Stomach smooth muscle (tissue), 2 donors: Measurements from ENCODE around the gene ARHGAP1.

ENCODE experiments used
- H3K27ac ChIP-seq: one replicate; pipeline ENCODE4 v1.7.0; 2013; ENCODE audit warnings: mild to moderate bottlenecking, low read length, inconsistent platforms
- H3K27me3 ChIP-seq, 2 donors: one replicate each; pipeline ENCODE4 v1.7.0; 2013; ENCODE audit warnings: low read length in 2 of 2; ENCODE audit not compliant: insufficient read depth in 2 of 2, control insufficient read depth in 1 of 2
- H3K36me3 ChIP-seq, 2 donors: one replicate each; pipeline ENCODE4 v1.7.0; 2013; ENCODE audit warnings: low read length in 2 of 2; ENCODE audit not compliant: control insufficient read depth in 2 of 2, insufficient read depth in 2 of 2
- H3K4me1 ChIP-seq: one replicate; pipeline ENCODE4 v1.7.0; 2013; ENCODE audit warnings: low read length; ENCODE audit not compliant: control insufficient read depth, insufficient read depth
- H3K4me3 ChIP-seq, 2 donors: one replicate each; pipeline ENCODE4 v1.7.0; 2013; ENCODE audit warnings: low read length in 2 of 2
- H3K9ac ChIP-seq, 2 donors: one replicate each; pipeline ENCODE4 v1.7.0; 2013; ENCODE audit warnings: low read length in 2 of 2, mild to moderate bottlenecking in 1 of 2
- H3K9me3 ChIP-seq, 2 donors: one replicate each; pipeline ENCODE4 v1.7.0; 2013; ENCODE audit warnings: low read length in 2 of 2; ENCODE audit not compliant: control insufficient read depth in 2 of 2
- donor health status: healthy.
- donor health status: Pancreatic carcinoma.

ARHGAP1 gene

GRCh38 chr11:46693597-46694012 lies 6.8 kb downstream of the ARHGAP1 start:
- H3K9ac ChIP-seq = peak overlapping the region in 1 of 2 donors; percentile 21
- H3K36me3 ChIP-seq = peaks cover 28 to 48% of the 10 kb centered on the region in 2 donors
- H3K9me3 ChIP-seq = no peaks in the 10 kb centered on the region
- H3K27me3 ChIP-seq = no peaks in the 10 kb centered on the region
- H3K27ac ChIP-seq = no peak overlapping the region
- H3K4me1 ChIP-seq = peaks cover 29% of the 10 kb centered on the region
- no peak overlapping the region for H3K4me3 ChIP-seq

GRCh38 chr11:46692450-46692849 lies 8.0 kb downstream of the ARHGAP1 start:
- H3K27ac ChIP-seq = no peak overlapping the region
- H3K27me3 ChIP-seq = no peaks in the 10 kb centered on the region
- no peaks in the 10 kb centered on the region for H3K9me3 ChIP-seq
- H3K4me1 ChIP-seq = peaks cover 23% of the 10 kb centered on the region
- H3K36me3 ChIP-seq = peaks cover 35 to 54% of the 10 kb centered on the region in 2 donors
- no peak overlapping the region for H3K4me3 ChIP-seq
- no peak overlapping the region for H3K9ac ChIP-seq

GRCh38 chr11:46690702-46691101 lies 9.7 kb downstream of the ARHGAP1 start:
- H3K36me3 ChIP-seq = peaks cover 42 to 58% of the 10 kb centered on the region in 2 donors
- no peak overlapping the region for H3K4me3 ChIP-seq
- peaks cover 11% of the 10 kb centered on the region for H3K4me1 ChIP-seq
- no peak overlapping the region for H3K27ac ChIP-seq
- H3K27me3 ChIP-seq = no peaks in the 10 kb centered on the region
- no peaks in the 10 kb centered on the region for H3K9me3 ChIP-seq
- H3K9ac ChIP-seq = no peak overlapping the region

GRCh38 chr11:46686886-46687795 lies 13.3 kb downstream of the ARHGAP1 start:
- Histone ChIP-seq H3K4me3 (no peak overlapping the region), H3K27ac (peak overlapping the region; percentile 46)

GRCh38 chr11:46684367-46684766 lies 16.1 kb downstream of the ARHGAP1 start:
- no peak overlapping the region for H3K9ac ChIP-seq
- no peaks in the 10 kb centered on the region for H3K27me3 ChIP-seq
- no peaks in the 10 kb centered on the region for H3K9me3 ChIP-seq
- H3K4me1 ChIP-seq = peaks cover 11% of the 10 kb centered on the region
- H3K36me3 ChIP-seq = peaks cover 33 to 42% of the 10 kb centered on the region in 2 donors
- no peak overlapping the region for H3K4me3 ChIP-seq
- no peak overlapping the region for H3K27ac ChIP-seq

More at GRCh38 chr11:46686886-46687795, 13.3 kb downstream of the ARHGAP1 start:
- Histone ChIP-seq H3K36me3 (peaks cover 18 to 34% of the 10 kb centered on the region in 2 donors), H3K9ac (peak overlapping the region in 1 of 2 donors; percentile 21), H3K4me1 (peaks cover 11% of the 10 kb centered on the region), H3K27me3 (no peaks in the 10 kb centered on the region), H3K9me3 (no peaks in the 10 kb centered on the region)

- Histone ChIP-seq H3K27me3 (no peaks in the 10 kb centered on the region), H3K27ac (no peak overlapping the region), H3K9me3 (no peaks in the 10 kb centered on the region), H3K36me3 (peaks cover 43 to 54% of the 10 kb centered on the region in 2 donors), H3K4me3 (no peak overlapping the region), H3K9ac (no peak overlapping the region), H3K4me1 (peaks cover 10% of the 10 kb centered on the region)
Observed at GRCh38 chr11:46682773-46683752, 17.4 kb downstream of the ARHGAP1 start.

- H3K36me3 ChIP-seq = peaks cover 34 to 47% of the 10 kb centered on the region in 2 donors
Observed at GRCh38 chr11:46681814-46682213, 18.6 kb downstream of the ARHGAP1 start.

GRCh38 chr11:46680815-46681214 lies 19.6 kb downstream of the ARHGAP1 start:
- H3K4me1 ChIP-seq = peaks cover 7% of the 10 kb centered on the region
- H3K36me3 ChIP-seq = peaks cover 31 to 48% of the 10 kb centered on the region in 2 donors
- no peak overlapping the region for H3K27ac ChIP-seq

More at GRCh38 chr11:46681814-46682213, 18.6 kb downstream of the ARHGAP1 start:
- Histone ChIP-seq H3K4me3 (no peak overlapping the region), H3K27me3 (no peaks in the 10 kb centered on the region), H3K9ac (no peak overlapping the region), H3K9me3 (no peaks in the 10 kb centered on the region), H3K27ac (no peak overlapping the region), H3K4me1 (peaks cover 3% of the 10 kb centered on the region)

GRCh38 chr11:46680164-46680760 lies 20.2 kb downstream of the ARHGAP1 start:
- no peak overlapping the region for H3K27ac ChIP-seq
- H3K9me3 ChIP-seq = no peaks in the 10 kb centered on the region
- H3K27me3 ChIP-seq = no peaks in the 10 kb centered on the region
- no peak overlapping the region for H3K9ac ChIP-seq
- H3K36me3 ChIP-seq = peaks cover 31 to 48% of the 10 kb centered on the region in 2 donors
- no peak overlapping the region for H3K4me3 ChIP-seq
- H3K4me1 ChIP-seq = peaks cover 13% of the 10 kb centered on the region

More at GRCh38 chr11:46680815-46681214, 19.6 kb downstream of the ARHGAP1 start:
- Histone ChIP-seq H3K9me3 (no peaks in the 10 kb centered on the region), H3K4me3 (no peak overlapping the region), H3K27me3 (no peaks in the 10 kb centered on the region), H3K9ac (no peak overlapping the region)
